HG03066 (cell line): ENCODE data around the gene PPP1R9A.

Experiments
- ATAC-seq: cut with Tn5 transposase; IDR thresholded peaks from one replicate; pipeline ENCODE4 v1.9.1; 2021; ENCODE audit warnings: low read depth; ENCODE audit not compliant: unreplicated experiment

Gene PPP1R9A

GRCh38 chr7:95169678-95170077 is 262.3 kb downstream of the PPP1R9A start:
- ATAC-seq = no peak

- ATAC-seq = no peak
Observed at GRCh38 chr7:95172420-95172819, 265.0 kb downstream of the PPP1R9A start.

- ATAC-seq = no peak
Observed at GRCh38 chr7:95190515-95190914, 283.1 kb downstream of the PPP1R9A start.

- ATAC-seq = no peak
Observed at GRCh38 chr7:95191795-95192194, 284.4 kb downstream of the PPP1R9A start.

- no peak for ATAC-seq
Observed at GRCh38 chr7:95198863-95199262, 291.5 kb downstream of the PPP1R9A start.

- no peak for ATAC-seq
Observed at GRCh38 chr7:95199779-95200558, 292.6 kb downstream of the PPP1R9A start.

- no peak for ATAC-seq
Observed at GRCh38 chr7:95200741-95201140, 293.3 kb downstream of the PPP1R9A start.

GRCh38 chr7:95201727-95202126 is 294.3 kb downstream of the PPP1R9A start:
- ATAC-seq = no peak

- ATAC-seq = no peak
Observed at GRCh38 chr7:95204618-95205017, 297.2 kb downstream of the PPP1R9A start.

GRCh38 chr7:95205665-95206225 is 298.4 kb downstream of the PPP1R9A start:
- ATAC-seq = no peak

GRCh38 chr7:95209276-95209675 is 301.9 kb downstream of the PPP1R9A start:
- no peak for ATAC-seq

GRCh38 chr7:95209788-95210187 is 302.4 kb downstream of the PPP1R9A start:
- ATAC-seq = no peak

- ATAC-seq = no peak
Observed at GRCh38 chr7:95213148-95213547, 305.8 kb downstream of the PPP1R9A start.

GRCh38 chr7:95213809-95214492 is 306.6 kb downstream of the PPP1R9A start:
- no peak for ATAC-seq

GRCh38 chr7:95219721-95220120 is 312.3 kb downstream of the PPP1R9A start:
- ATAC-seq = no peak

GRCh38 chr7:95220328-95220727 is 312.9 kb downstream of the PPP1R9A start:
- ATAC-seq = no peak

GRCh38 chr7:95225301-95225700 is 317.9 kb downstream of the PPP1R9A start:
- no peak for ATAC-seq

- ATAC-seq = no peak
Observed at GRCh38 chr7:95229301-95229700, 321.9 kb downstream of the PPP1R9A start.

GRCh38 chr7:95238252-95238943 is 331.0 kb downstream of the PPP1R9A start:
- ATAC-seq = no peak

GRCh38 chr7:95240921-95241320 is 333.5 kb downstream of the PPP1R9A start:
- no peak for ATAC-seq

- ATAC-seq = no peak
Observed at GRCh38 chr7:95242266-95242665, 334.9 kb downstream of the PPP1R9A start.
